Forelimb muscle (tissue), 1 donor: ENCODE measurements around the gene SLC1A2. TPM values are rescaled to one million over a fixed set of nuclear protein-coding genes. Genes with fewer than 3 reads are reported as not detected.

Experiments
- DNase-seq: peaks from one replicate; pipeline ENCODE4 v3.0.0-alpha.2; 2013; ENCODE audit warnings: low read depth
- polyA plus RNA-seq: library from polyadenylated mRNA; unstranded; fragments of 120-200 nt; gene quantifications from one replicate; pipeline ENCODE4 v1.2.1, GENCODE V29; 2013; ENCODE audit not compliant: insufficient read length

SLC1A2 gene
- polyA plus RNA-seq, 1 donor: 0.99 TPM

GRCh38 chr11:35376613-35377012 is 42.7 kb downstream of the SLC1A2 start:
- no peak for DNase-seq

- no peak for DNase-seq
Observed at GRCh38 chr11:35376118-35376510, 43.2 kb downstream of the SLC1A2 start.

- no peak for DNase-seq
Observed at GRCh38 chr11:35375332-35376117, 43.8 kb downstream of the SLC1A2 start.

GRCh38 chr11:35373284-35373933 is 45.9 kb downstream of the SLC1A2 start:
- DNase-seq: no peak

DNA sequence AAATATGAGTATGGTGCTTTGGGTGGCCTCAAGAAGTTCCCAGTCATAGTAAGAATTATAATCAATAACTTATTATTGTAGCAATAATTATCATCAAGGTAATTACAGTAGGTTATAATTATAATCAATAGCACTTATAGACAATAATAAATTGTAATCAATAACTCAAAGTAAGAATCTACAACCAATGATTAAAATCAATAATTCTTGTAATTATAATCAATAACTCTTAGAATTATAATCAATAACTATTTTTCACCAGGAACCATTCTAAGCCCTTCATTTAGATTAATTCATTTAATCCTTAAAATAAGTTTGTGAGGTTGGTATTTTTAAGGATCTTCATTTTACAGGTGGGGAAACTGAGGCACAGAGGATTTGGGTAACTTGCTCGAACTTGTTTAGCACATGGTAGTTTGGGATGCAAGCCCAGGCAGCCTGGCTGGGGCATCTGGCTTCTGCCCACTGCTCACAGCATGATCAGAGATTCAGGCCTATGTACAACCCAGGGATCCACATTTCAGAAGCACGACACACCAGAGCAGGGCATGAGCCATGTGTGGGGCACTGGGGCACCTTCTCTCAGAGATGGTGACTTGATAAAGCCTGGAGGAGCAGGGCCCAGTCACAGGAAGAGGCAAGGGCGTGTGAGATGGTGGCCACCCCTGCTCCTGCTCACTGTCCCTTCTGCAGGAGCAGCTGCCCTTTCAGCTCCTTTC is 46.6 kb downstream of the SLC1A2 start:
- no peak for DNase-seq

GRCh38 chr11:35367491-35367890 is 51.9 kb downstream of the SLC1A2 start:
- no peak for DNase-seq

- no peak for DNase-seq
Observed at GRCh38 chr11:35366798-35367197, 52.6 kb downstream of the SLC1A2 start.

DNA sequence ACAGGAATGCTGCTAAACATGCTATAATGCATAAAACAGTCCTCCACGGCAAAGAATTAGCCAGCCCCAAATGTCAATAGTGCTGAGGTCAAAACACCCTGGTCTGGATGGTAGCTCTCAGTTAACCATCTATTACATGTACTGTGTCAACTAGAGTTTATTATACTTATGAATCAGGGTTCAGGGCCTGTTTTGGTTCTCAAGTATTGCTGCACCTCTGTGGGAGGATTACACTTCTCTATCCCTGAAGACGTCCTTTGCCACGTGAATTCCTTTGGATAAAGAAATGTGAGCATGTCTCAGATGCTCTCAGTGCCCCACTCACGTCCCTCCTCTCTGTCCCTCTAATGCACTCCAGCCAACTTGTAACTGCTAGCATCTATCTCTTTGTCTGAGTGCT is 53.4 kb downstream of the SLC1A2 start:
- DNase-seq: no peak

GRCh38 chr11:35365395-35365794 is 54.0 kb downstream of the SLC1A2 start:
- no peak for DNase-seq

DNA sequence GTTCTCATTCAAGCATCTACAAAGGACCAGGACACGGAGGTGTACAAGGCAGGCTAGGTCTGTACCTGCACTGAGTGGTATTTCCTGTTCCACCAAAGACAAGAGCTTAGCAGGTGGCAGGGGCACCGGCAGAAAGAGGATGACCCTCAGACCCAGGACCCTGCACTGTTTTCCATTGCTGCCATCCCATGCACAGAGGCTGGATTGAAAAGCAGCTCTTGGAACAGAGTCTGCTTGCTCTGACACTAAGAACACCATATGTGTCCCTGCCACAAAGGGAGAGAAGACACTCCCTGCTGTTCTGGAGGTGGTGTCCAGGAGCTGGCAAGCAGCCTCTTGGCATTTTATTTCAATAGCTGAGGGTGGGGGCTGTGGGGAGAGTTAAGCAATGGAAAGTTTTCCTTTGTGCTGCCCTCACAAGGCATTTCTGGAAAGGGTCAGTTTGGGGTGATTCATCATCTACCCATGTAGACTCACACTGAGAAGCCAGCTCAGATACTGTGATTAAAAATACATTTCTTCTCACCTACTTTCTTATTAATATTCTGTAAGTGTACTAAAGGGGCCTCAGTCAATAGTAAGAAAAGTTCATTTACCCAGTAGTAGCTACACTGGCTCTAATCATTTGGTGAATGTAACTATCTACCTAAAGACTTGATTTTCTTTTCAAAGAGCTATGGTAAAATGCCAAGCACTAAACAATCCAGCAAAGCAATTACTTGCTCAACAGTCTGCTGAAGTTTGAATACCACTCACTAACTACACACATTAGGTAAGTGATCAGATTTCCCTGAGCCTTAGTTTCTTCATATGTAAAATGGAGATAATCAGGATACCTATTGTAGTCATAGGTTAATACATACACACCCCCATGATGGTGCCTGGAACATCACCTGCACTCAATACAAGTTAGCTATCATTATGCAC is 55.2 kb downstream of the SLC1A2 start:
- no peak for DNase-seq

- DNase-seq: no peak
Observed at GRCh38 chr11:35363246-35363801, 56.0 kb downstream of the SLC1A2 start.

- no peak for DNase-seq
Observed at GRCh38 chr11:35362521-35362980, 56.8 kb downstream of the SLC1A2 start.

DNA sequence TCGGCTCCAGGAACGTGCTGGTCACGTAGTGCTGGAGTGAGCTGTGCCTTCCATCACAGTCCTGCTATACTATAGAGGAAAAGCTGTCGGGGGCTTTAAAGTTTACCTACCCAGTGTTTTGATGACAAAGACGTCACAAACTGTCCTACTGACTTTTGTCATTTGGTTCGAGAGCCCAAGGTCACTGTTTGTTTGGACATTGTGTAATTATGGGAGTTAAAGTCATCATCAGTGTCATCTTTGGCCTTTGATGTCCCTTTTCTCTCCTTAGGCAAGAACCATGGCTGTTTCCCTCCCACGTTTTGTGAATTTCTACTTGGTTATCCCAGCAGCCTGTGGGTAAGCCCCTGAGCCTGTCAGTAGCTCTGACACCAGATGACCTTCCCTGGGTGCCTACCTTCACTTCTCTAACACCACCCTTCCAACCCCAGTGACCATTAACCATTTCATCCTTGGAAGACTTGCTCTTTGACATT is 59.3 kb downstream of the SLC1A2 start:
- no peak for DNase-seq

GRCh38 chr11:35359321-35360054 is 59.9 kb downstream of the SLC1A2 start:
- no peak for DNase-seq

GRCh38 chr11:35358391-35358790 is 61.0 kb downstream of the SLC1A2 start:
- no peak for DNase-seq

- DNase-seq: no peak
Observed at GRCh38 chr11:35357923-35358322, 61.4 kb downstream of the SLC1A2 start.

DNA sequence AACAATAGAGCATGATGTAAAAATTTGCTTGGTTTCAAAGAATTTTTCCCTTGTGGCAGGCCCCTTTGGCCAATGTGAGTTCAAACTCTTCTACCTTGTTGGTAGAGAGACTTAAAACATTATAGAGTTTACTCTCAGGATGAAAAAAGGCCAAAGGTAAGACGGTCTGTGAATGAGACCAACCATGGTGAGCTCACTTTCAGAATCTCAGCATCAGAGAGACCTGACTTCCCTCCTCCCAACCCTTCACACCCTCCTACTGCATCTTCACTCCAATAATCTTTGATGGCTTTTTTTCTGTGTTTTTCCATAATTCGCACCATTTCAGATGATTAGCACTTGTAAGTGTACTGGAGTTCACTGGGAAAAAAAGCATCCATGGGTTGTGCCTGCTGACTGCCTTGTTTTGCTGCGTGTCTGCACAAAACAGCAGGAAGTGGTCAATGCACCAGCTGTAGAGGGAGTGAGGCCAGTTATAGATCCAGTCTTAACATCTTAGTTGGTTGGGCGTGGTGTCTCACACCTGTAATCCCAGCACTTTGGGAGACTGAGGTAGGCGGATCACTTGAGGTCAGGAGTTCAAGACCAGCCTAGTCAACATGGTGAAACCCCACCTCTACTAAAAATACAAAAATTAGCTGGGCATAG is 64.1 kb downstream of the SLC1A2 start:
- no peak for DNase-seq

- DNase-seq: no peak
Observed at GRCh38 chr11:35354644-35355043, 64.7 kb downstream of the SLC1A2 start.

DNA sequence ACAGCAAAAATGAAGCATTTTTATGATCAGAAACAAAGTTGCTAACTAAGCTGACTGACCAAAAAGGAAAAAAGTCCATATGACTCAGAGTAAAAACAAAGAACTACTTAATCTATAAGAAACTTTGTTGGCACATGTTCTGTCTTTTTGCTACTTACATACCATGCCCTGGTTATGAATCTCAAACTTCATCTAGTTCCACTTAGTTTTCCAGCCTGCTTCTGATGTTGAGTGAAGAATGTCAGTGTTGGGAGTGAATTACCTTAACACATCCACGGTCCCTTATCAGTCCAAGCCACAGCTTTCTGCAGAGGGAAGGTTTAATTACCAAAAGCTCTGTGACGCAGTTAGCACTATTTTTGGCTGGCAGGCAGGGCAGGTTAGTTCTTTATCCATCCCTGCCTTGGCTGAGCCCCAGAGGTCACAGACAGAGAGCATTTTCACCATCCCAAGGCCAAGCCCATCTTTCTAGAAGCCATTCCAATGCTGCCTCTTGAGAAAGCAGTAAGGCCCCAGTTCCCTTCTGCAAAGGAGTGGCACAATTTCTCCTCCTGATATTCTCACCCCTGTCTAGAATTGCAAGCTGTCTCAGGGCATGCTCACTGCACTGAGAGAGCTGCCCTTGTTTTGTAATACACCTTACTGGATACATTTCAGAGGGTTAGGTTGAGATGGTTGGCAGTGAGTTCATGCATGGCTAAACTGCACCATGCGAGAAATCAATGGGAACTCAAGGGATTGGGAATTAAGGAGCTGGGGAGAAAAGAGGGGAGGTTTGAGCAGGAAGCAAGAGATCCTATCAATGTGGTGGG is 67.1 kb downstream of the SLC1A2 start:
- DNase-seq: no peak
